Left lobe of liver (tissue), 2 donors: ENCODE results near the gene ARID3C. TPM values are rescaled to one million over a fixed set of nuclear protein-coding genes. Genes with fewer than 3 reads are reported as not detected.

Experiments
- ATAC-seq: fragments of 200-7000 bp; cut with Tn5 transposase; one replicate; pipeline ENCODE4 v1.9.1; 2020; ENCODE audit warnings: mild to moderate bottlenecking, moderate library complexity
- DNase-seq: peaks from one replicate; pipeline ENCODE4 v3.0.0-alpha.2; 2020; ENCODE audit warnings: low spot score
- total RNA-seq: library from RNA; stranded (reverse); gene quantifications from one replicate; pipeline ENCODE4 v1.2.1, GENCODE V29; 2021
- donor health status: DM: no; HTN: no; CAD: no; lungs with moderate emphysema.
- donor health status: DM: no; HTN: yes; CAD: no.

ARID3C gene
- total RNA-seq, 1 donor from 2014 or later, result 8.8 TPM

- no peak for DNase-seq
- ATAC-seq, result no peak
These were observed 50.4 kb downstream of the ARID3C start for GRCh38 chr9:34578241-34579103.

DNA sequence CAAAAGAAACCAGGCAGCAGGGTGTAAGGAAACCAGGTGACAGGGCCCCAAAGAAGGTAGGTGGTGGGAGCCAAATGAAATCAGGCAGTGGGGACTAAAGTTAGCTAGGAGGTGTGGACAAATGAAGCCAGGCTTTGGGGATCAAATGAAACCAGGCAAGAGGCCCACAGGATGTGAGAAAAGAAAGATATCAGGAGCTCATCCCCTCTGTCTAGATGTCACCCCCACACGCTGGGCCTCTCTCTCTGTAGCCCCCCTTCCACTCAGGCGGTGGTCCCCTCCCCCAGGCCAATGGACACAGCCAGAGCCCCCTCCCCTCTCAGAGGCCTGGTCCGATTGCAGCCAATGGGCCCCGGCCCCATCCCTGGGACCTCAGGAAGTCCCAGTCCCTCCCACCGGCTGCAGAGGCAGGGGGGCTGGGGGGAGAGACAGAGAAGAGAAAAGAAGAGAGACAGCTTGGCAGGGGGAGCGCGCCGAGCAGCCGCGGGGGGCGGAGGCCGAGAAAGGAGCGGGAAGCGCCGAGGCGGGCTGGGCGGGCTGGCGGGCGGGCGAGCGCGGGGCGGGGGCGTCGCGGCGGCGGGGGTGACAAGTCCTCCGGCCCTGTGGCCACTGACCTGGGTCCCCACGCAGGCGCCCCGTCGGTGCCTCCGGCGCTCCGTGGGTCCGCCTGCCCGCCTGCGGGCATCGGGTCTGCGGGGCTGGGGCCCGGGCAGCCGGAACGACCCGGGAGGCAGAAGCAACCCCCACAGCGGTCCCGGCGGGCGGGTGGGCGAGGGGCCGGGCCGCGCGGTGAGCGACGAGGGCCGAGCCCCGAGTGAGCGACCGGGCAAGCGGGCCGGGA is 51.2 kb downstream of the ARID3C start:
- no peak for ATAC-seq
- DNase-seq, result no peak

- DNase-seq (no peak), ATAC-seq (no peak)
These were observed 52.1 kb downstream of the ARID3C start for GRCh38 chr9:34576597-34577399.

DNA sequence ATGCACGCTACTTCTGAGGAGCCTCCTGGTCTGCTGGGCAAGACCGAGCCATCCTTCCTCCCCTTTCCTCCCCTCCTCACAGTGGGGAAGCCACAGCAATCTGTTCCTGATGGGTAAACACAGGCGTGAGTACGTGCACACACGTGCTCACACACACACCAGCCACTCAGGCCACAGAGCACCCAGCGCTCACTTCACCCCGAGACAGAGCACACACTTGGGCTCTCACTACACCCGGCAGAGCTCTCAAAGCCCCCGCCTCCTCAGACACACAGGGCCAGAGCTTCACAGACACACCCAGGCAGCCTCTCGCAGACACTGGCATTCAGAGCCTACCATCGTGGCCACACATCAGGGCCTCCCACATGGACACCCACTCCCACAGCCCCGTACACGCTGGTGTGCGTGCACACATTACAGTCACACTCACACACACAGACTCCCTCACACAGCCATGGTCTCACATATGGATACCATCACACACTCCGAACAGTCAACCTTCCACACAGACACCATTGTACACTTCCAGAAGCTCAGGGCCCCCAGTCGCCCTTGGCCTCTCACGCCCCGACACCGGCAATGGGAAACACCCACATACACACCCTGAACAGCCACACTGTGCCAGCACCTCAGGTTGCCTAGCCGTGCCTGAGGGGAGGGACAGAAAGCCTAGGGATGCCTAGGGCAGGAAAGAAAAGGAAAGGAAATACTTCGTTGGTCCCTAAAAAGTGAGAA is 52.8 kb downstream of the ARID3C start:
- ATAC-seq (no peak), DNase-seq (no peak)

DNA sequence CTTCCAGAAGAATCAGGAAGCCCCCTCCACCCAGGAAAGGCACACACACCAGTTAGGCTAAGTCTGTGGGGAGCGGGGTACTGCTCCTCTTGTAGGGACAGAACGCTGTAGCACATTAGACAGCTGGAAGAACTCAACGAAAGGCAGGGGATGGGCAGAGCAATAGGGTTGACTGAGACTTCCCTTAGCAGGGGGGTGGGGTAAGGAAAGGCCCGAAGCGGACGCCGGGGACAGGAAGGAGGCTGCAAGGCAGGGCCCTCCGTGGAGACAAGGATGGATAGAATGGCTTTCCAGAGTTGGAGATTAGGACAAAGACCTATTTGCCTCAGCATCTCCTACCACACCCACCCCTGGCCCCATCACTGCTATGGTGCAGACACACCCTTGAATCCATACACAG is 53.6 kb downstream of the ARID3C start:
- ATAC-seq (no peak), DNase-seq (no peak)

GRCh38 chr9:34574571-34574970 is 54.3 kb downstream of the ARID3C start:
- DNase-seq, result no peak
- ATAC-seq, result no peak

- no peak for DNase-seq
- no peak for ATAC-seq
These were observed 55.1 kb downstream of the ARID3C start for GRCh38 chr9:34573599-34574325.

GRCh38 chr9:34572628-34573027 is 56.2 kb downstream of the ARID3C start:
- no peak for DNase-seq
- no peak for ATAC-seq

DNA sequence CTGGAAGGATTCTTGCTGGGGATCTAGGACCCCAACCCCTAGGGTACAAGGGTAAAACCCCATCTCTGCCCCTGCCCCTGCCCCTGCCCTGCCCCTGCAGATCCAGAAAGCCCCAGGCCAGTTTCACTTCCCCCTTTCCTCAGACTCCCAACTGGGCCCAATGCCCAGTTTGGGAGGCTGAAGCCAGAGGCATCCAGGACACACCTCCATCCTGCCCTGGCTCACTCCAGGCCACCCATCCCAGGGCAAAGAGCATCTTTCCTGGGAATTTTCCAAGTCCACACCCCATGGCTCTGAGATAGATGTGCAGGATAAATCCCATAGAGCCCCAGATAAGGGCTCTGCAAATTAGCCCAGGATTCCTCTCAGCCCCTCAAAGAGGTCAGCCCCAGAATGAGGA is 56.8 kb downstream of the ARID3C start:
- DNase-seq (peak; percentile 83), ATAC-seq (peak; percentile 93)

DNA sequence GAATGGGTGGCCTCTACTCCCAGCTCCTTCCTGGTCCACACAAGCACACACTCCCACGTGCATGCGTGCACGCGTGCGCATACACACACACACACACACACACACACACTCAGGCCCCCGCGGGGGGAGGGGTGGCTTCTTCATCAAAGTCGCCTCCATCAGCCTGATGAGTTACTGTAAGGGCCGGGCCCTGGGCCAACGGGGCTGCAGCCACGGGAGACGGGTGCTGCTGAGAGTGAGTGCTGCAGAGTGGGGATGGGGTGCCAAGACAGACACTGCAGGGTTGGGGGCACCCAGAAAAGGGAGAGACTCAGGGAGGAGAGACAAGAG is 57.4 kb downstream of the ARID3C start:
- DNase-seq, result no peak
- ATAC-seq, result no peak

Other genes starting within 250 kb of the ARID3C start
- gene FAM219A, start 170.5 kb downstream of the ARID3C start, total RNA-seq, result 5.9 TPM
- gene DNAI1, start 170.3 kb downstream of the ARID3C start, total RNA-seq, result not detected
- gene ENHO, start 106.1 kb downstream of the ARID3C start, total RNA-seq, result 3.9 TPM
- 13.0 TPM for gene CNTFR, start 39.3 kb downstream of the ARID3C start, total RNA-seq
- 25.5 TPM for gene RPP25L, start 17.0 kb downstream of the ARID3C start, total RNA-seq
- 31.4 TPM for gene DCTN3, start 8.6 kb downstream of the ARID3C start, total RNA-seq
- 139 TPM for gene SIGMAR1, start 8.7 kb upstream of the ARID3C start, total RNA-seq
- 123 TPM for gene GALT, start 17.6 kb upstream of the ARID3C start, total RNA-seq
- 26.5 TPM for gene IL11RA, start 23.1 kb upstream of the ARID3C start, total RNA-seq
- not detected for gene CCL27, start 33.6 kb upstream of the ARID3C start, total RNA-seq
- gene CCL19, start 62.2 kb upstream of the ARID3C start, total RNA-seq, result 0.63 TPM
- 1.7 TPM for gene CCL21, start 81.1 kb upstream of the ARID3C start, total RNA-seq